Endothelial cell of umbilical vein (primary cell): ENCODE measurements around the gene AGXT.

Experiments
- CTCF ChIP-seq, 2 donors: IDR thresholded peaks; 1 replicate in 1 of 2; 2 replicates in 1 of 2; pipeline ENCODE4 v1.5.1; 2011; ENCODE audit warnings: low read length in 2 of 2, mild to moderate bottlenecking in 2 of 2, moderate library complexity in 2 of 2, control low read depth in 1 of 2, inconsistent platforms in 1 of 2, low read depth in 1 of 2; ENCODE audit not compliant: insufficient read depth in 1 of 2; ENCODE audit errors: extremely low read depth in 1 of 2
- EZH2 ChIP-seq: IDR thresholded peaks from 2 replicates; pipeline ENCODE4 v1.6.1; 2012; ENCODE audit warnings: borderline replicate concordance, low read depth, mild to moderate bottlenecking, moderate library complexity, low read length, inconsistent platforms; ENCODE audit not compliant: severe bottlenecking
- FOS ChIP-seq: IDR thresholded peaks from 2 replicates; pipeline ENCODE4 v1.6.1; 2011; ENCODE audit warnings: mild to moderate bottlenecking, low read length, moderate library complexity, borderline replicate concordance; ENCODE audit not compliant: insufficient read depth
- JUN ChIP-seq: IDR thresholded peaks from 2 replicates; pipeline ENCODE4 v1.6.1; 2011; ENCODE audit warnings: borderline replicate concordance, low read depth; ENCODE audit not compliant: insufficient read length, insufficient read depth
- MYC ChIP-seq: IDR thresholded peaks from one replicate; pipeline ENCODE4 v1.6.1; 2011; ENCODE audit warnings: mild to moderate bottlenecking, low read depth, low read length
- POLR2A ChIP-seq: IDR thresholded peaks from 2 replicates; pipeline ENCODE4 v1.6.1; 2012; ENCODE audit warnings: low read depth, mild to moderate bottlenecking, control low read depth, low read length
- POLR2AphosphoS5 ChIP-seq: IDR thresholded peaks from 2 replicates; pipeline ENCODE4 v1.6.1; 2012; ENCODE audit warnings: low read depth, mild to moderate bottlenecking, control low read depth, low read length, moderate library complexity; ENCODE audit not compliant: insufficient read depth

- TF ChIP-seq CTCF (IDR thresholded peaks at IDR 0.05; ENCODE audit: extremely low read depth in 1 of 2, insufficient read depth in 1 of 2, low read depth in 1 of 2, low read length in 2 of 2): no peak
- TF ChIP-seq POLR2A: no peak
- TF ChIP-seq EZH2: no peak
- no peak for TF ChIP-seq MYC
- TF ChIP-seq POLR2AphosphoS5: no peak
- TF ChIP-seq FOS: no peak
- no peak for TF ChIP-seq JUN
These were observed 36.4 kb upstream of the AGXT start for GRCh38 chr2:240832205-240832727.
